Mucosa of descending colon (tissue), 3 donors: ENCODE results near the gene CHD2. TPM values are rescaled to one million over a fixed set of nuclear protein-coding genes. Genes with fewer than 3 reads are reported as not detected.
"Not testable (repeated sequence)": the region's sequence is repeated elsewhere in the genome, so short reads cannot be mapped to it uniquely, and the experiment has no call there.

Source experiments
- ATAC-seq: fragments of 200-7000 bp; cut with Tn5 transposase; one replicate; pipeline ENCODE4 v1.9.1; 2020; ENCODE audit warnings: mild to moderate bottlenecking, moderate library complexity
- DNase-seq, 3 donors: peaks; one replicate each; pipeline ENCODE4 v3.0.0-alpha.2; 2020
- H3K36me3 ChIP-seq: fragments of 200-600 bp; one replicate; pipeline ENCODE4 v1.8.0; 2021; ENCODE audit warnings: low read depth, mild to moderate bottlenecking
- H3K4me1 ChIP-seq: fragments of 200-600 bp; one replicate; pipeline ENCODE4 v1.8.0; 2021; ENCODE audit warnings: low read depth, mild to moderate bottlenecking
- H3K4me3 ChIP-seq: fragments of 200-600 bp; one replicate; pipeline ENCODE4 v1.8.0; 2021; ENCODE audit warnings: mild to moderate bottlenecking
- H3K9me3 ChIP-seq: fragments of 200-600 bp; one replicate; pipeline ENCODE4 v1.8.0; 2021; ENCODE audit warnings: mild to moderate bottlenecking
- intact Hi-C, 2 donors: fragments of 100-400 bp; cut with DNase I in 1 of 2; cut with micrococcal nuclease in 1 of 2; formaldehyde crosslinking; loops; one replicate each; pipeline versions ENCODE4 v1.11.0 to v1.11.1; 2022; cut with DNase I, micrococcal nuclease
- total RNA-seq, 3 donors: library from RNA; stranded (reverse); fragmentation: NEBNext Ultra II Directional in 2 of 3; extraction: Animal tissue kit (Norgen Biotek cat#: 25700) in 2 of 3; gene quantifications; one replicate each; pipeline versions ENCODE4 v1.2.1 to v1.2.4, GENCODE V29; 2021 to 2023
- TF ChIP-seq, protein P1 (sequence below): fragments of 200-600 bp; IDR thresholded peaks from one replicate; pipeline ENCODE4 v1.8.0; 2022; ENCODE audit warnings: antibody characterized with exemption, mild to moderate bottlenecking
- donor health status: DM: no; HTN: no; CAD: no; lungs with moderate emphysema.
- donor health status: DM: no; HTN: no; CAD: no.
- donor health status: DM: no; HTN: yes; CAD: no.

Gene CHD2
- total RNA-seq, 3 donors from 2014 or later = 86.2 to 128 (median 110) TPM

GRCh38 chr15:92915766-92916435 lies 15.8 kb downstream of the CHD2 start:
- Histone ChIP-seq H3K9me3 (no peaks in the 10 kb centered on the region), H3K36me3 (no peaks in the 10 kb centered on the region), H3K4me3 (no peak overlapping the region), H3K4me1 (peaks cover 60% of the 10 kb centered on the region)
- no peak for DNase-seq
- intact Hi-C loops = loop anchor here in 1 of 2 donors (5.0 kb wide), 1 partner anchor 109 kb away; no protein-coding TSS in a partner anchor
- no peak for ATAC-seq
- TF ChIP-seq, protein P1, sequence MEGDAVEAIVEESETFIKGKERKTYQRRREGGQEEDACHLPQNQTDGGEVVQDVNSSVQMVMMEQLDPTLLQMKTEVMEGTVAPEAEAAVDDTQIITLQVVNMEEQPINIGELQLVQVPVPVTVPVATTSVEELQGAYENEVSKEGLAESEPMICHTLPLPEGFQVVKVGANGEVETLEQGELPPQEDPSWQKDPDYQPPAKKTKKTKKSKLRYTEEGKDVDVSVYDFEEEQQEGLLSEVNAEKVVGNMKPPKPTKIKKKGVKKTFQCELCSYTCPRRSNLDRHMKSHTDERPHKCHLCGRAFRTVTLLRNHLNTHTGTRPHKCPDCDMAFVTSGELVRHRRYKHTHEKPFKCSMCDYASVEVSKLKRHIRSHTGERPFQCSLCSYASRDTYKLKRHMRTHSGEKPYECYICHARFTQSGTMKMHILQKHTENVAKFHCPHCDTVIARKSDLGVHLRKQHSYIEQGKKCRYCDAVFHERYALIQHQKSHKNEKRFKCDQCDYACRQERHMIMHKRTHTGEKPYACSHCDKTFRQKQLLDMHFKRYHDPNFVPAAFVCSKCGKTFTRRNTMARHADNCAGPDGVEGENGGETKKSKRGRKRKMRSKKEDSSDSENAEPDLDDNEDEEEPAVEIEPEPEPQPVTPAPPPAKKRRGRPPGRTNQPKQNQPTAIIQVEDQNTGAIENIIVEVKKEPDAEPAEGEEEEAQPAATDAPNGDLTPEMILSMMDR = no peak

DNA sequence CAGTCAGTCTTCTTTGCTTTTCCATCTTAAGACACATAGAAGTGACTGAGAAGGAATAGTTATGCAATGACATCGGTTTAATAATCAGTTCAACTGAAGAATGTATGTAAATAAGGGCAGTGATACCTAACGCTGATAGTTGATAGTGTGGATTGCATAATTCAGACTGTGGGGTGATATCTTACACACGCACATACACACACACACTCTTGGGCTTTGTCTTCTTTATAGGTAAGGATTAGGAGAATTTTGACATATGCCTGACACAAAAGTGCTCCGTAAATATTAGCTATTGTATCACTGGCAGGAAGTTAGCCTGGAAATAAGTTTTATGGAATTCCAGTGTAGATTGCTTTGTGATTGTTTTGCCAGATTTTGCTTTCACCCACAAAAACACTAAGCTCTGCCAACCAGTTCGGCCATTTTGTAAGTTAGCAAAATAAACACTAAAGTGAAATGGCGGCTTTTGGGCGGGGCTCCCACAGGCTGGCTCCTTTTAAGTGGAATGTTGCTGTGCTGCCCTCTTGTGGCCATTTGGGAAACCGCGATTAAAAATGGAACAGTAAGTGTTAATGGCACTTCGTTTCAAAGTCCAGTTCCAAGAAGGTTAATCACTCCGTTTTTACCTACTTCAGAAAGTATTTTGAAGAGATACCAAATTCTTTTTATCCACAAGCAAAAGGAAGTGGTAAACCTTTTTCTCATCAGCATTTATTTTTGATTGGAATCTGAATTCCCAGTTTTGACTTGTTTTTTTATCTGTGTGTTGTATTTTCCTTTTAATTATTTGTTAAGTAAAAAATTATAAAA lies 17.7 kb downstream of the CHD2 start:
- DNase-seq = peak; percentile 90 to 100 (median 92)
- H3K36me3 ChIP-seq = no peaks in the 10 kb centered on the region
- ATAC-seq = peak; percentile 82
- intact Hi-C loops = loop anchor here in 1 of 2 donors (5.0 kb wide), 1 partner anchor 111 kb away; no protein-coding TSS in a partner anchor
- peaks cover 72% of the 10 kb centered on the region for H3K4me1 ChIP-seq
- peak overlapping the region; percentile 15 for H3K4me3 ChIP-seq
- no peaks in the 10 kb centered on the region for H3K9me3 ChIP-seq
- TF ChIP-seq, protein P1 = peak; percentile 79

GRCh38 chr15:92918881-92919280 lies 18.8 kb downstream of the CHD2 start:
- intact Hi-C loops = loop anchor here in 1 of 2 donors (5.0 kb wide), 1 partner anchor 112 kb away; no protein-coding TSS in a partner anchor
- H3K9me3 ChIP-seq, H3K36me3 ChIP-seq, ATAC-seq, DNase-seq, H3K4me3 ChIP-seq: not testable (repeated sequence)
- peaks cover 66% of the 10 kb centered on the region for H3K4me1 ChIP-seq

DNA sequence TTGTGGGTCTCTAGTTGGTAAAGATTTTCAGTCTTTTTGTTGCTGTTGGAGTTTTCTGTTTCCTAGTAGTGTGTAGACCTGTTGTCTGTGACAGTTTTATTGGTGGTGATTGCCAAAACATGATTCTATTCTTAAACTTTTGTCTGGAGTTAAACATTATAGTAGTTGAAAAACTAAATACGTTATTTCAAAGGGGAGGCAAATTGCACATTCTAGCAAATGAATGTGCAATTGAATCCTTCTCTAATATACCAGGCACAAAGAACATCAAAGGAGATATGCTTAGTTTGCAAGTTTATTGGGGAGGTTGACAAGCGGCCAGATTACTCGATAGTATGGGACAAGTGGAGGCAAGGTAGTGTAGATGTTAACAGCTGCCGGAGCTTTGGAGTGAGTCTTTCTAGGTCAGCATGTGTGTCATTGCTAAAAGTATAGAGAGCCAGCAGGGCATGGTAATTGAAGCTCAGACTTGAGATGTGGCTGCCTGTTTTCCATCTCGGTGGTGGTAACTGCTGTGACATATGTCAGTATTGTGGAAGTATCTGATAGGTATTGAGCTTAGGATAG lies 20.6 kb downstream of the CHD2 start:
- intact Hi-C loops = no loop called here
- Histone ChIP-seq H3K4me1 (peaks cover 63% of the 10 kb centered on the region), H3K9me3 (no peaks in the 10 kb centered on the region), H3K36me3 (no peaks in the 10 kb centered on the region), H3K4me3 (no peak overlapping the region)
- no peak for DNase-seq
- ATAC-seq = no peak
- TF ChIP-seq, protein P1 = no peak

DNA sequence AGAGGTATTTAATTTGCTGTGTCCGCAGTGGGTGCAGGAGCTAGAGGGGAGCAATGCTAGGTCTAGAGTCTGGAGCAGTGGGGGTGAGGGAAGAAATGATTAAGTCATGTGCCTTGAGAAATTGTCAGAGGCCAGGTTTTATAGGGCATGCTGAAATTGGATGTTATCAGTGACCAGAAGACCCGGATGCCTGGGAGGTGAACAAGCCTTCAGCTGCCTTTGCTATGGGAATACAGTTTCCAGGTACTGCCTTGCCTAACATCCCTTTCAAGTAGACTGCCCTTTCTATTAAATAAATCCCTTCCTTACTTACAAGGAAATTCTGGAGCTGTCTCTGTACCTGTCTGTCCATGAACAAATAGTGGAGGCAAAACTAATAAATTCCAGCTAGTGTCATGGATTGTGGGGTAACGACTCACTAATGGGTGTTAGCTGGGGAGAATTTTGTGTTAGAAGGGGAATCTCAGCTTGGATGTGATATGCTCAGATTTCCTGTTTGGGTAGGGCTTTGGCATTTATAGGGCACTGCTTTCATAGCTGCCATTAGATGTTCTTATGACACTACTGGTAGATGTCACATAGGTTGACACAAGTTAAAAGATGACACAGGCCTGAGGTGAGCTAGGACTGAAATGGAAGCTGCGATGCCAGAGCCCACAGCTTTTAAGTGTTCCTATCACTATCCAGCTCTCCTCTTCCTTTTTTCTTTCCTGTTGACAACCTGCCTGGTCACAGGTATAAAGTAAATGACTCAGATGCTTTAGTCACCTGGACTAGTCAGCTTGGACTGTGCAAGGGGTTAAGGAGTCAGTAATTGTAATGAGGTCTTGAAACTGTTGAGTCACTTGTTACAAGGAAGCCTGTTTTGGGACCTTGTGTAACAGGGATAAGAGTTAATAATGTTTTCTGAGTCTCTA lies 21.3 kb downstream of the CHD2 start:
- H3K4me1 ChIP-seq = peaks cover 71% of the 10 kb centered on the region
- no peak overlapping the region for H3K4me3 ChIP-seq
- intact Hi-C loops = no loop called here
- no peaks in the 10 kb centered on the region for H3K36me3 ChIP-seq
- H3K9me3 ChIP-seq = no peaks in the 10 kb centered on the region
- ATAC-seq = peak; percentile 68
- TF ChIP-seq, protein P1 = no peak
- DNase-seq = no peak
